Stomach (tissue), 19 donors: ENCODE measurements around the gene CCL21. TPM values are rescaled to one million over a fixed set of nuclear protein-coding genes. Genes with fewer than 3 reads are reported as not detected.
A peak's percentile ranks its signal among the peaks of the same experiment; 100 is the strongest.
"Not testable (repeated sequence)": the region's sequence is repeated elsewhere in the genome, so short reads cannot be mapped to it uniquely, and the experiment has no call there.

Experiments
- DNase-seq, 2 donors: peaks; one replicate each; pipeline versions ENCODE4 v3.0.0 to v3.0.0-alpha.2; 2013 to 2019
- H3K27ac ChIP-seq, 5 donors: fragments of 200-600 bp in 4 of 5; sonication (generic) in 4 of 5; one replicate each; pipeline ENCODE4 v1.5.1; 2013 to 2019; ENCODE audit warnings: mild to moderate bottlenecking in 1 of 5, moderate library complexity in 1 of 5
- H3K27me3 ChIP-seq, 3 donors: fragments of 200-600 bp; sonication (generic); one replicate each; pipeline ENCODE4 v1.5.1; 2017 to 2019; ENCODE audit warnings: mixed run types in 1 of 3
- H3K36me3 ChIP-seq, 4 donors: fragments of 200-600 bp; sonication (generic); 1 replicate in 3 of 4; 2 replicates in 1 of 4; pipeline ENCODE4 v1.5.1; 2016 to 2019
- H3K4me1 ChIP-seq, 4 donors: fragments of 200-600 bp; sonication (generic); one replicate each; pipeline ENCODE4 v1.5.1; 2016 to 2019
- H3K4me3 ChIP-seq, 4 donors: fragments of 200-600 bp; sonication (generic) in 3 of 4; one replicate each; pipeline ENCODE4 v1.5.1; 2016 to 2019; ENCODE audit warnings: mild to moderate bottlenecking in 1 of 4
- H3K9me3 ChIP-seq, 4 donors: fragments of 200-600 bp; sonication (generic); one replicate each; pipeline ENCODE4 v1.5.1; 2016 to 2019
- CTCF ChIP-seq, 7 experiments: fragments of 450-650 bp in 4 of 7; fragments of 200-600 bp in 3 of 7; sonication (generic) in 3 of 7; IDR thresholded peaks; one replicate each; pipeline ENCODE4 v1.5.1; 2016 to 2019; ENCODE audit warnings: antibody characterized with exemption in 7 of 7, control low read depth in 2 of 7, mild to moderate bottlenecking in 1 of 7
- EP300 ChIP-seq: sonication (generic); formaldehyde crosslinking; IDR thresholded peaks from one replicate; pipeline ENCODE4 v1.6.1; 2017; ENCODE audit warnings: antibody characterized with exemption
- POLR2A ChIP-seq, 4 donors: fragments of 450-650 bp; IDR thresholded peaks; one replicate each; pipeline ENCODE4 v1.6.1; 2016; ENCODE audit warnings: antibody characterized with exemption in 4 of 4, control low read depth in 2 of 4, mild to moderate bottlenecking in 1 of 4, moderate library complexity in 1 of 4
- POLR2AphosphoS5 ChIP-seq, 3 donors: sonication (generic); formaldehyde crosslinking; IDR thresholded peaks; one replicate each; pipeline ENCODE4 v1.6.1; 2016; ENCODE audit warnings: antibody characterized with exemption in 3 of 3
- WGBS, 5 donors: extraction: QIAGEN DNeasy Blood & Tissue Kit in 3 of 5; methylation state at CpG; one replicate each; pipeline versions ENCODE4 v1.1.5 to v1.1.7; 2013 to 2018; 5-methylcytosine and 5-hydroxymethylcytosine counted together
- intact Hi-C: fragments of 100-400 bp; cut with DNase I; formaldehyde crosslinking; loops from one replicate; pipeline ENCODE4 v1.15.1; 2023; ENCODE audit warnings: low total_unique reads
- long read RNA-seq, 10 donors: transcript quantifications; one replicate each; lab custom pipeline, GENCODE V29; 2026
- polyA plus RNA-seq, 3 donors: library from polyadenylated mRNA; stranded (reverse); fragments of 200-250 nt; gene quantifications; one replicate each; pipeline ENCODE4 v1.2.3, GENCODE V29; 2013
- total RNA-seq, 5 donors: library from RNA; depleted of rRNA; stranded (reverse); fragments of >200 nt; gene quantifications; one replicate each; pipeline versions ENCODE4 v1.1.0 to v1.2.3, GENCODE V29; 2014 to 2016
- donor health status: healthy with polysubstance abuse.
- donor health status: Bipolar disorder and iron deficiency.
- donor health status: healthy.

CCL21 gene
- total RNA-seq (10 to 100 TPM in 3 of 5 donors, 1 to 10 TPM in 1, not detected in 1; 1.7 to 51.3 (median 29.7) TPM), polyA plus RNA-seq (10 to 100 TPM; 10.8 to 29.9 (median 23.4) TPM)
- long read RNA-seq, donor 1, transcript CCL21-201 (4 exons, 852 nt): major isoform, 14 of 15 reads
- long read RNA-seq, donor 1, partial matches to known transcripts: 0 of 15 reads
- long read RNA-seq, donor 1, other reads (novel, unspliced or antisense): 0 of 15 reads
- long read RNA-seq, donor 2, transcript CCL21-201 (4 exons, 852 nt): major isoform, 20 of 24 reads
- long read RNA-seq, donor 2, partial matches to known transcripts: 0 of 24 reads
- long read RNA-seq, donor 2, other reads (novel, unspliced or antisense): 0 of 24 reads
- long read RNA-seq, donor 3, transcript CCL21-201 (4 exons, 852 nt): major isoform, 27 of 33 reads
- long read RNA-seq, donor 3, partial matches to known transcripts: 5 of 33 reads
- long read RNA-seq, donor 3, other reads (novel, unspliced or antisense): 0 of 33 reads
- long read RNA-seq, donor 4, partial matches to known transcripts: 0 of 5 reads
- long read RNA-seq, donor 4, other reads (novel, unspliced or antisense): 0 of 5 reads
- long read RNA-seq, donor 5, transcript CCL21-202 (3 exons, 599 nt): minor isoform, 11 of 112 reads
- long read RNA-seq, donor 5, transcript CCL21-201 (4 exons, 852 nt): major isoform, 68 of 112 reads
- long read RNA-seq, donor 5, partial matches to known transcripts: 33 of 112 reads
- long read RNA-seq, donor 5, other reads (novel, unspliced or antisense): 0 of 112 reads
- long read RNA-seq, donor 6, transcript CCL21-201 (4 exons, 852 nt): major isoform, 105 of 134 reads
- long read RNA-seq, donor 6, transcript CCL21-202 (3 exons, 599 nt): minor isoform, 6 of 134 reads
- long read RNA-seq, donor 6, partial matches to known transcripts: 23 of 134 reads
- long read RNA-seq, donor 6, other reads (novel, unspliced or antisense): 0 of 134 reads
- long read RNA-seq, donor 7, transcript CCL21-202 (3 exons, 599 nt): minor isoform, 6 of 111 reads
- long read RNA-seq, donor 7, transcript CCL21-201 (4 exons, 852 nt): major isoform, 67 of 111 reads
- long read RNA-seq, donor 7, partial matches to known transcripts: 38 of 111 reads
- long read RNA-seq, donor 7, other reads (novel, unspliced or antisense): 0 of 111 reads
- long read RNA-seq, donor 8, transcript CCL21-201 (4 exons, 852 nt): major isoform, 30 of 41 reads
- long read RNA-seq, donor 8, partial matches to known transcripts: 8 of 41 reads
- long read RNA-seq, donor 8, other reads (novel, unspliced or antisense): 0 of 41 reads
- long read RNA-seq, donor 9, transcript CCL21-201 (4 exons, 852 nt): major isoform, 17 of 26 reads
- long read RNA-seq, donor 9, partial matches to known transcripts: 5 of 26 reads
- long read RNA-seq, donor 9, other reads (novel, unspliced or antisense): 0 of 26 reads
- long read RNA-seq, donor 10, transcript CCL21-201 (4 exons, 852 nt): major isoform, 6 of 6 reads
- long read RNA-seq, donor 10, partial matches to known transcripts: 0 of 6 reads
- long read RNA-seq, donor 10, other reads (novel, unspliced or antisense): 0 of 6 reads

GRCh38 chr9:34710023-34710422, at the start of gene CCL21:
TSS of gene CCL21 (minus strand) at chr9:34710136. CDS start at chr9:34710066, 70 bp downstream.
- no peak for TF ChIP-seq CTCF (IDR thresholded peaks at IDR 0.05)
- no peak for TF ChIP-seq EP300
- peak; percentile 77 to 83 for DNase-seq
- Histone ChIP-seq H3K4me1 (peaks cover 3 to 20% (median 7%) of the 10 kb centered on the region in 4 donors), H3K27ac (peak within 1 kb of the TSS in 1 of 5 donors; percentile 14), H3K9me3 (no peaks in the 10 kb centered on the region), H3K36me3 (no peaks in the 10 kb centered on the region), H3K4me3 (no peak within 1 kb of the TSS), H3K27me3 (no peaks in the 10 kb centered on the region)
- intact Hi-C loops: no loop called here
- 33 to 51% (median 43%) methylated on average over 2 of the region's 2 CpGs for WGBS, 5 donors

GRCh38 chr9:34759432-34760134, 49.6 kb upstream of the CCL21 start:
- H3K9me3 ChIP-seq: no peaks in the 10 kb centered on the region
- H3K4me3 ChIP-seq: no peak overlapping the region
- intact Hi-C loops: no loop called here
- no peak overlapping the region for H3K27ac ChIP-seq
- H3K4me1 ChIP-seq: peaks cover 0 to 11% (median 0%) of the 10 kb centered on the region in 4 donors
- WGBS, 5 donors: 73 to 79% (median 74%) methylated on average over 13 of the region's 13 CpGs
- DNase-seq: peak in 1 of 2 donors; percentile 9
- no peaks in the 10 kb centered on the region for H3K36me3 ChIP-seq
- peaks cover 0 to 32% (median 0%) of the 10 kb centered on the region in 3 donors for H3K27me3 ChIP-seq
- TF ChIP-seq CTCF (IDR thresholded peaks at IDR 0.05) (no peak), POLR2AphosphoS5 (IDR thresholded peaks at IDR 0.05) (no peak), EP300 (no peak), POLR2A (IDR thresholded peaks at IDR 0.05) (no peak)

DNA sequence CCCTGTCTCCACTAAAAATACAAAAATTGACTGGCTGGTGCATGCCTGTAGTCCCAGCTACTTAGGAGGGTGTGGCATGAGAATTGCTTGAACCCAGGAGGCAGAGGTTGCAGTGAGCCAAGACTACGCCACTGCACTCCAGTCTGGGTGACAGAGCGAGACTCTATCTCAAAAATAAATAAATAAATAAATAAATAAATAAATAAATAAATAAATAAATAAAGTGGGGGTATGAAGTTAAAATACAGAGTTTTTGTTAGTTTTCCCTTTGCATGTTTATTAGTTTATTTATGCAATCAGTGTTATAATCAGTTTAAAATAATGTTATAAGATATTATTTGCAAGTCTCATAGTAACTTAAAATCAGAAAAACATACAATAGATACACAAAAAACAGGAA, 40.4 kb upstream of the CCL21 start:
- H3K27me3 ChIP-seq, intact Hi-C loops, DNase-seq, H3K27ac ChIP-seq, H3K36me3 ChIP-seq, H3K4me1 ChIP-seq, H3K4me3 ChIP-seq, H3K9me3 ChIP-seq: not testable (repeated sequence)
- 37 to 72% (median 44%) methylated on average over 2 of the region's 2 CpGs for WGBS, 5 donors

DNA sequence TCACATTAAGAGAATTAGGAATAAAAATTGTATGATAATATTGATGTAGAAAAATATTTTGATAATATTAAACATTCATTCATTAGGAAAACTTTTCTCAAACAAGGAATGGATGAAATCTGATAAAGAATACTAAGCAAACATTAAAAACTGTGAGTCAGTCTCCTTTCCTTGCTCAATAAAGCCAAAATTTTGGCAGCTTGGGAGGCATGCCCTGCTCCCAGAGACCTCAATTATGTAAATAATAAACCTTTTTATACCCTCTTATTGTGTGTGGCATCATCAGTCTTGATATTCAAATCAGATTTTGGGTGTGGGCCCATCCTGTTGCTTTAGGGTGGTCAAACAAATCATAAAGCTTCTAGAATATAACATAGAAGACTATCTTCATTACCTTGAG, 36.6 kb upstream of the CCL21 start:
- intact Hi-C loops: no loop called here
- DNase-seq: no peak
- peaks cover 0 to 7% (median 2%) of the 10 kb centered on the region in 4 donors for H3K9me3 ChIP-seq
- peaks cover 0 to 7% (median 0%) of the 10 kb centered on the region in 4 donors for H3K4me1 ChIP-seq
- no peak overlapping the region for H3K4me3 ChIP-seq
- H3K36me3 ChIP-seq: no peaks in the 10 kb centered on the region
- TF ChIP-seq POLR2AphosphoS5 (IDR thresholded peaks at IDR 0.05): no peak
- TF ChIP-seq POLR2A (IDR thresholded peaks at IDR 0.05): no peak
- no peak for TF ChIP-seq EP300
- no peak for TF ChIP-seq CTCF (IDR thresholded peaks at IDR 0.05)
- H3K27ac ChIP-seq: no peak overlapping the region
- no peaks in the 10 kb centered on the region for H3K27me3 ChIP-seq
